Germinal center (tissue), 1 donor: ENCODE data around the gene IFIT3.
A peak's percentile ranks its signal among the peaks of the same experiment; 100 is the strongest.
"Not testable (repeated sequence)": the region's sequence is repeated elsewhere in the genome, so short reads cannot be mapped to it uniquely, and the experiment has no call there.

Experiments
- DNase-seq: peaks from one replicate; pipeline ENCODE4 v3.0.0; 2012; ENCODE audit warnings: mixed read lengths, low spot score

The IFIT3 gene

GRCh38 chr10:89327803-89328441 is at the start of gene IFIT3:
TSS of gene IFIT3 (plus strand) at chr10:89327997. CDS start at chr10:89328074, 77 bp downstream.
- peak; percentile 18 for DNase-seq

GRCh38 chr10:89278034-89278535 is 49.7 kb upstream of the IFIT3 start:
- no peak for DNase-seq

GRCh38 chr10:89278900-89279392 is 48.9 kb upstream of the IFIT3 start:
- DNase-seq = no peak

GRCh38 chr10:89279421-89279869 is 48.4 kb upstream of the IFIT3 start:
- no peak for DNase-seq

- no peak for DNase-seq
Measured at GRCh38 chr10:89280508-89280907, 47.3 kb upstream of the IFIT3 start.

GRCh38 chr10:89281606-89282395 is 46.0 kb upstream of the IFIT3 start:
- DNase-seq = no peak

- no peak for DNase-seq
Measured at GRCh38 chr10:89283025-89283935, 44.5 kb upstream of the IFIT3 start.

GRCh38 chr10:89283936-89284475 is 43.8 kb upstream of the IFIT3 start:
- DNase-seq = no peak

- DNase-seq = not testable (repeated sequence)
Measured at GRCh38 chr10:89284711-89285110, 43.1 kb upstream of the IFIT3 start.

- not testable (repeated sequence) for DNase-seq
Measured at GRCh38 chr10:89285303-89285702, 42.5 kb upstream of the IFIT3 start.

GRCh38 chr10:89294721-89295239 is 33.0 kb upstream of the IFIT3 start:
- no peak for DNase-seq

GRCh38 chr10:89295597-89295996 is 32.2 kb upstream of the IFIT3 start:
- no peak for DNase-seq

- DNase-seq = no peak
Measured at GRCh38 chr10:89296220-89296648, 31.6 kb upstream of the IFIT3 start.

GRCh38 chr10:89297356-89297755 is 30.4 kb upstream of the IFIT3 start:
- no peak for DNase-seq

- no peak for DNase-seq
Measured at GRCh38 chr10:89297791-89298190, 30.0 kb upstream of the IFIT3 start.

- DNase-seq = no peak
Measured at GRCh38 chr10:89299031-89299430, 28.8 kb upstream of the IFIT3 start.

GRCh38 chr10:89301232-89301631 is 26.6 kb upstream of the IFIT3 start:
- DNase-seq = peak; percentile 41

GRCh38 chr10:89301721-89302445 is 25.9 kb upstream of the IFIT3 start, which contains the start of gene IFIT2:
TSS of gene IFIT2 (plus strand) at chr10:89302046. CDS start at chr10:89302124, 78 bp downstream.
- peak; percentile 70 for DNase-seq

- DNase-seq = no peak
Measured at GRCh38 chr10:89302625-89303024, 25.2 kb upstream of the IFIT3 start.

- no peak for DNase-seq
Measured at GRCh38 chr10:89303161-89303560, 24.6 kb upstream of the IFIT3 start.

GRCh38 chr10:89304026-89304425 is 23.8 kb upstream of the IFIT3 start:
- DNase-seq = no peak
